Stimulated activated CD8-positive, alpha-beta memory T cell treated with anti-CD3 and anti-CD28 coated beads, Interleukin-12 subunit alpha, Interleukin-12 subunit beta, amount 100 ng/mL, for 24 hours (primary cell): ENCODE results near the gene UBE2E2.

Experiments used
- DNase-seq: peaks from one replicate; pipeline ENCODE4 v3.0.0-alpha.2; 2020; ENCODE audit errors: extremely low read depth

UBE2E2 gene

GRCh38 chr3:23276913-23277658, 74.0 kb downstream of the UBE2E2 start:
- DNase-seq = no peak

DNA sequence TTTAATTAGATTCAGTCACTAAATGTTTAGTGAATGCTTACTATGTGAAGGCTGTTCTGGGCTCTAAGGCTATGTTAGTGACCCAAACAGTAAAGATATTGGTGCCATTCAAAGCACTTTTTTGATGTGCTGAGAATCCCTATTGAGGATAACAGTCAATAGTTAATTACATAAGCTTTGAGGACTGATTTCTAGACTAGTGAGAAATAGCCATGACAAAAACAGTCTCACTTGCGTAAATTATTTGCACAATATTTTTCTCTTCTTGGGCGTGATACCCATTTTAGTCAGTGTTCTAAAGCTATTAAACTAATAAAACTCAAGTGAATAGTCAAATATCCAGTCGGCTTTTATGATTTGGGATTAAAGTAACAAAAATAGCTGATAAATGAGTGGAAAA, 74.6 kb downstream of the UBE2E2 start:
- DNase-seq = no peak

GRCh38 chr3:23283625-23284024, 80.5 kb downstream of the UBE2E2 start:
- DNase-seq = no peak

GRCh38 chr3:23288286-23288685, 85.2 kb downstream of the UBE2E2 start:
- DNase-seq = no peak

DNA sequence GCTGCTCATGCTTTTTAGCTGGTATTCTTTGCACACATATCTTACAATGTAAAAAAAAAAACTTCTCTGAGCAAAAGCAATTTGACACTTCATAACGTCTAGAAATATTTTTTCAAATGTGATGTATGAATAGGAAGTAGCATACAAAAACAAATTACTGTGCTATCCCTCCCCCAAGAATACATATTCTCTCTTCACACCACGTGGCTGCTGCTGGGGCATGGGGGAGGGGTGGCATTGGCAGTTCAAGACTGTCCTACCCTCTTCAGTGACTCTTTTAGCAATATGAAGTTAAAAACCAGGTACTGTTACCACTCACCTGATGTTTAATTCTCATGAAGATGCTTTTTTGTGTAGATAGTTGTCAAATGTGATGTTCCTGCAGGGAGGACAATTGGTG, 85.6 kb downstream of the UBE2E2 start:
- DNase-seq = no peak

- no peak for DNase-seq
Measured at GRCh38 chr3:23292432-23292831, 89.3 kb downstream of the UBE2E2 start.

- no peak for DNase-seq
Measured at GRCh38 chr3:23294770-23295387, 91.8 kb downstream of the UBE2E2 start.

DNA sequence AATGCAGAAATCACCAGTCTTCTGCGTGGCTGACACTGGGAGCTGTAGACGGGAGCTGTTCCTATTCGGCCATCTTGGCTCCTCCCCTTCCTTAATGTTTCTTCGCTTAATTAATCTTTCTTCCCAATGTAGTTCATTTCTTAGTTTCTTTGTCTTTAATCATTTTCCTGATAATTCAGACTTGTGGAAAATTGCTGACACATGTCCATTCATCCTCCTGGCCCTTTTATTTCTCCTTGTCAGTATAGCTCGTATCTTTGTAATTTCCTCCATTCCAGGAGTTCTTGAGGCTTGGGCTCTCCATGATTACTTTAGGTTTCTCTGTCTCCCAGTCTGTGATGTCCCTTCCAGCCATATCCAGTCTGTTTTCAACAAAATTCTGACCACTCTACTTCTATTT, 98.7 kb downstream of the UBE2E2 start:
- no peak for DNase-seq

DNA sequence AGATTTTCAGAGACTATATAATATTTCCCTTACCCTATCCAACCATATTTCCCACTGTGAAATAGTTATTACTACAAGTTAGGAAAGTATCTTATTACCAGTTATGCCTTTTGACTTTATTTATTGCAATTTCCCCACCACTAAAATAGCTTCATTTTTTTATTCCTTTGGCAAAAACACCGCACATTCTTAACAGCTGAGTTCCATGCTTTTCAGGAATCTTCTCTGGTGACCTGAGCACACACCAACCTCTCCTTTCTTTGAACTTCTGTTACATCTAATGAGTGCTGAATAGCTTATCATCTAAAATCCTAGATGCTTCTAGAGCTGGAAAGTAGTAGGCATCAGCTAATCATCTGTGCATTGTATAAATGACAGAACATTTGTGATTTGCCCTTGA, 99.1 kb downstream of the UBE2E2 start:
- DNase-seq = no peak

GRCh38 chr3:23303601-23304217, 100.6 kb downstream of the UBE2E2 start:
- no peak for DNase-seq

DNA sequence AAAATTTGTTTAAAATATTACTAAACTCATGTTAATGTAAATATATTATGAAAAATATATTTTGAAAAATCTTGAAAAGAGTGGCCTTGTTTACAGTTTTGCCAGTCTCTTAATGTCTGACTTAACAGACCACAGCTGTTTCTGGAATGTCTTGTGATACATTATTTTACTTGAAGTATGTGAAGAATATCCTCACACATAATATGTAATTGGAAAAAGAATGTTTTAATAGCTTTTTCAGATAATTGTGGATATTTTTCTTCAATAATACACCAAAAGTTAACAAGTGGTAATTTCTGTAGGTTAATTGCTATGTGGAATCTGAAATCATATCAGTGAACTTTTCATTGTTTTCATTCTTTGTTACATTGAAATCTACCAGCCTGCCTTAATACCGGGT, 101.3 kb downstream of the UBE2E2 start:
- DNase-seq = no peak

- no peak for DNase-seq
Measured at GRCh38 chr3:23308986-23309625, 106.0 kb downstream of the UBE2E2 start.

DNA sequence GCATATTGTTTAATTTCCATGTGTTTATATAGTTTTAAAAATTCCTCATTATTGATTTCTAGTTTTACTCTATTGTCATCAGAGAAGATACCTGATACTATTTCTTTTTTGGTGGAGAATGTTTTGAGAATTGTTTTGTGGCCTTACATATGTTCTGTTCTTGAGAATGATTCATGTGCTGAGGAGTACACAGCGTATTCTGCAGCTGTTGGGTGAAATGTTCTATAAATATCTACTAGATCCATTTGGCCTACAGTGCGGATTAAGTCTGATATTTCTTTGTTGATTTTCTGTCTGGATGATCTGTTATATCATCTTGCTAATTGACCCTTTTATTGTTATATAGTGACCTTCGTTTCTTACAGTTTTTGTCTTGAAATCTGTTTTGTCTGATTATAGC, 109.7 kb downstream of the UBE2E2 start:
- DNase-seq = no peak

DNA sequence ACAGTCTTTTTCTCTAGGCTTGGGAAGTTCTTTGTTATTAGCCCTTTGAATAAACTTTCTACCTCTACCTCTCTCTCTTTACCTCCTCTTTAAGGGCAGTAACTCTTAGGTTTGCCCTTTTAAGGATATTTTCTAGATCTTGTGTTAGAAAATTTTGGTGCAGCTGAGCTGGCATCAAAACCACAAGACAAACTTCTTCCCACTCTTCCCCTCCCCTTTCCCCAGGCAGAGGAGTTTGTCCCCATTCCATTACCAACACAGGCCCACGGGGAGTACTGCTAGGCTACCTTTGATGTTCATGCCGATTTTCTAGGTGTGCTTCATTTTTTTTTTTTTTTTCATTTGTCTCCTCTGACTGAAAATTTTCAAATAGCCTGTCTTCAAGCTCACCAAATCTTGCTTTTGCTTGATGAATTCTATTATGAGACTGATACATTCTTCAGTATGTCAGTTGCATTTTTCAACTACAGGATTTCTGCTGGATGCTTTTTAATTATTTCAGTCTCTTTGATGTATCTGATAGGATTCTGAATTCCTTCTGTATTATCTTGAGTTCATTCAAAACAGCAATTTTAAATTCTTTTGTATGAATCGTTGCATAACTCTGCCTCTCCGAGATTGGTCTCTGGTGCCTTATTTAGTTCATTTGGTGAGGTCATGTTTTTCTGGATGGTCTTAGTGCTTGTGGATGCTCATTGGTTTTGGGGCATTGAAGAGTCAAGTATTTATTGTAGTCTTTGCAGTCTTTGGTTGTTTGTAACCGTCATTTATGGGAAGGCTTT, 112.0 kb downstream of the UBE2E2 start:
- no peak for DNase-seq

DNA sequence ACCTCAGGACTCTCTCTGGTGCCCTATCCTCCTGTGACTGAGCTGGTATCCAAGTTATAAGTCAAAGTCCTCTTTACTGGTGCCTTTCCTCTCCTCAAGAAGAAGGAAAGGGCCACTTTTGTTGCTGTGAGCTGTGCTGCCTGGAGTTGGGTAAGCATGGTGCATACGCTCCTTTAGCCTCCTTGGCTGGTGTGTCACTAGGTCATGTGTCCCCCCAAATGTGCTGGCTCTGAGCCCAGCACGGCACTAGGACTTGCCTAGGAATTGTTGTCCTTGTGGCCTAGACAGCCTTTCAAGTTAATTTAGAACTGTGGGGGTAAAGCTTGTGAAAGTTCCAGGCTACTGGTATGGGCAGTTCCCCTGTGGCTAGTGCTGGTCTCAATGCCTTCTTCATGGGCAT, 113.8 kb downstream of the UBE2E2 start:
- DNase-seq = no peak

GRCh38 chr3:23319366-23320312, 116.5 kb downstream of the UBE2E2 start:
- DNase-seq = no peak

DNA sequence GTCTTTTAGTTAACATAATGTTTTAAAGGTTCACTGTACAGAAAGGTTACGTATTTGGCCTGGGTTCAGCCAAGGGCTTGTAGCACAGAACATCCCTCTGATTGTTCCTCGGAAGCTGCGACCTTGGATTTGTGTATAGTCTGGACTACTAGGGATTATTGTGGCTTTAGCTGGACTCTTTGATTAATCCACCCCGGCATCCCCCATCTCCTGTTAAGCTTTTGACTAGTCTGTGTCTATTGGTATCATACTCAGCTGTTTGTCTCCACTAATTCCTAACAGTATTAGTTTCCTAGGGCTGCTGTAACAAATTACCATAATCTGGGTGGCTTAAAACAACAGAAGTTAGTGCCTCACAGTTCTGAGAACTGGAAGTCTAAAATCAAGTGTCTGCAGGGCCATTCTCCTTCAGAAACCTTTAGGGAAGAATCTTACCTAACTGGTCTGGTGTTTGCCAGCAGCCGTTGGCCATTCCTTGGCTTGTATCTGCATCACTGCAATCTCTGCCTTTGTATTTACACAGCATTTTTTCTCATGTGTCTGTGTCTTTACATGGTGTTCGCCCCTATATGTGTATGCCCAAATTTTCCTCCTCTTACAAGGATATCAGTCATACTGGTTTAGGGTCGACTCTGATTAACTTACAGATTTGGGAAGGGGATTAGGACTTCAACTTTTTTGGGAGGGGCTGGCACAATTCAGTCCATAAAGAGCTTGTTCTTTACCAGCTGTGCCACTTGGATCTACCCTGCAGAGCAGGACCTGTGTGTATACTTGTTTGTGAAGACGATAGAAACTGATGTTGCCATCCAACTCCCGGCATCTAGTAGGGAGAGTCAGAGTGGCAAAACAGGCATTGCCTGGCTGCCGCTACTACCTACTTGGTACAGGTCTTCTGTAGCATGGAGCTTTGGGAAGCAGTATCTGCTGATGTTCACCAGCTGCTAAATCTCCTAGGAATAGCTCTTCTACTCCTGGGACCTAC, 117.8 kb downstream of the UBE2E2 start:
- no peak for DNase-seq

DNA sequence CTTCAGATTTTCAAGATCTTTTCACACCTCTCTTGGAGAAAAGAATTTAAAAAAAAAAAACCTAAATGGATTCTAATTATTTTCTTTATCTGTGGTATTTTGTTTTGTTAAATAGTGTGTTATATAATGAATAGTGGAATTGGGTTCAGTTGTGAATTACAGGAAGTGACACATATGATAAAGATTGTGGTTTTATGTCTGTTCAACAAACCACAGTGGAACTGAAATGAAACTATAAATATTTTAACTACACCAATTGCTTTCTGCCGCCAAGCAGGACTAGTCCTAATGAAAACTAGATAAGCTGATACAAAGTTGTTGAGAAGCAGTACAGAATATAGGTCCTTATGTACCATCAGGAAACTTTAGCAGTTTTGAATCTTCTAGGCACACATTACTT, 121.6 kb downstream of the UBE2E2 start:
- DNase-seq = no peak

DNA sequence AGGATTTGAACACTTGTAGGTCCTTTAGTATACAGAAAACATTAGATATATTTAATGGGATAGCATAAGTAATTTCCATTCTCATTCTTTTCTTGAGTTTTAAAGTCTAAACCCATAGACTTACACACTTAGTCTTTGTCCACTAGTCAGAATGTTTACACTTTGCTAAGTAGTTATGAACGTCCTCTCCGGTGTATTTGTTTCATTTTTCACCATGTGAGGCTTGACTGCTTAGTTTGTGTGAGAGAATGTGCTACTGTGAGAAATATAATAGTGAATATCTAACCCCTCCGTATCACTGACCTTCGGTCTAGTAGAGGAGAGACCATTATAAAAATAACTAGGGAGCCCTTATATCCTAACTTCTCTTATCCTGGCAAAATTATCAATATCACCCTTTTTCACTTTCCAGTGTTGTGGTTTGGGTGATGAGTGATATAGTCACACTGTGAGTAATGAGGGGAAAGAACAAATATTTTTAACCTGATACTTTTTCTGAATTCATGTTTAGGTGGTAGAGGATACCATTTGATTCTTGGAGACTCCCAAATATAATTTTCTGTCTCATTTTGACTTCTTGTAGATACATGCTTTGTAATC, 122.4 kb downstream of the UBE2E2 start:
- no peak for DNase-seq
